Smooth muscle cell (in vitro differentiated cells): ENCODE data around the gene TFG. TPM values are rescaled to one million over a fixed set of nuclear protein-coding genes. Genes with fewer than 3 reads are reported as not detected.

Experiments
- DNase-seq: peaks from one replicate; lab custom pipeline; 2025; ENCODE audit not compliant: unreplicated experiment; lab: John Stamatoyannopoulos, UW
- H2AFZ ChIP-seq: fragments of 200-600 bp; sonication (generic); 2 replicates; pipeline ENCODE4 v1.6.0; 2016; ENCODE audit warnings: antibody characterized with exemption, low read depth, mild to moderate bottlenecking
- H3F3A ChIP-seq: fragments of 200-600 bp; sonication (generic); 2 replicates; pipeline ENCODE4 v1.6.0; 2017; ENCODE audit warnings: antibody characterized with exemption, low read depth
- H3K27ac ChIP-seq: fragments of 200-600 bp; sonication (generic); 2 replicates; pipeline ENCODE4 v1.5.1; 2016; ENCODE audit warnings: low read depth, mild to moderate bottlenecking
- H3K27me3 ChIP-seq: fragments of 200-600 bp; sonication (generic); 2 replicates; pipeline ENCODE4 v1.6.1; 2016; ENCODE audit warnings: low read depth, mild to moderate bottlenecking
- H3K36me3 ChIP-seq: fragments of 200-600 bp; sonication (generic); 2 replicates; pipeline ENCODE4 v1.5.1; 2016; ENCODE audit warnings: low read depth
- H3K4me1 ChIP-seq: fragments of 200-600 bp; sonication (generic); 2 replicates; pipeline ENCODE4 v1.5.1; 2016; ENCODE audit warnings: low read depth
- H3K4me2 ChIP-seq: fragments of 200-600 bp; sonication (generic); 2 replicates; pipeline ENCODE4 v1.6.0; 2016; ENCODE audit warnings: mild to moderate bottlenecking
- H3K4me3 ChIP-seq: fragments of 200-600 bp; sonication (generic); 2 replicates; pipeline ENCODE4 v1.5.1; 2016; ENCODE audit warnings: mild to moderate bottlenecking
- H3K79me2 ChIP-seq: fragments of 200-600 bp; sonication (generic); 2 replicates; pipeline ENCODE4 v1.6.0; 2016; ENCODE audit warnings: low read depth, mild to moderate bottlenecking
- H3K9ac ChIP-seq: fragments of 200-600 bp; sonication (generic); 2 replicates; pipeline ENCODE4 v1.6.0; 2016; ENCODE audit warnings: low read depth
- H3K9me3 ChIP-seq: fragments of 200-600 bp; sonication (generic); replicated peaks from 2 replicates; pipeline ENCODE4 v1.5.1; 2016; ENCODE audit warnings: low read depth
- H4K20me1 ChIP-seq: fragments of 200-600 bp; sonication (generic); 2 replicates; pipeline ENCODE4 v1.6.0; 2016; ENCODE audit warnings: low read depth
- CTCF ChIP-seq: fragments of 200-600 bp; sonication (generic); IDR thresholded peaks from 2 replicates; pipeline ENCODE4 v1.5.1; 2017; ENCODE audit warnings: borderline replicate concordance, mild to moderate bottlenecking, antibody characterized with exemption; ENCODE audit not compliant: insufficient read depth, poor library complexity, severe bottlenecking
- WGBS: methylation state at CpG from one replicate; pipeline ENCODE4 v1.1.7; 2016; ENCODE audit warnings: low lambda C conversion rate; 5-methylcytosine and 5-hydroxymethylcytosine counted together
- polyA plus RNA-seq: library from polyadenylated mRNA; unstranded; fragments of >200 nt; fragmentation: Nextera tagmentation; extraction: Ambion mirVana; gene quantifications from 2 replicates; pipeline ENCODE4 v1.2.1, GENCODE V29; 2016
- total RNA-seq: library from RNA; depleted of rRNA; stranded (reverse); fragments of >200 nt; gene quantifications from 2 replicates; pipeline ENCODE4 v1.2.3, GENCODE V29; 2014

Gene TFG
- total and polyA plus RNA-seq, 2 experiments from 2014 or later, result 205 to 246 TPM

- no peak overlapping the region for H3K4me3 ChIP-seq
- H2AFZ ChIP-seq, result no peak overlapping the region
- H3K36me3 ChIP-seq, result peaks cover 35% of the 10 kb centered on the region
- no peaks in the 10 kb centered on the region for H3K9me3 ChIP-seq
- H3K27me3 ChIP-seq, result no peaks in the 10 kb centered on the region
- H3K4me2 ChIP-seq, result no peak overlapping the region
- no peak overlapping the region for H3K9ac ChIP-seq
- no peak for TF ChIP-seq CTCF
- no peaks in the 10 kb centered on the region for H3K4me1 ChIP-seq
- 96% methylated on average over 3 of the region's 3 CpGs for WGBS
- no peak overlapping the region for H3K27ac ChIP-seq
- H3K79me2 ChIP-seq, result peaks cover 99% of the 10 kb centered on the region
- peaks cover 3% of the 10 kb centered on the region for H3F3A ChIP-seq
- H4K20me1 ChIP-seq, result peaks cover 100% of the 10 kb centered on the region
- no peak for DNase-seq
Observed at GRCh38 chr3:100725935-100726513, 16.7 kb downstream of the TFG start.

GRCh38 chr3:100726706-100727105 lies 17.4 kb downstream of the TFG start:
- no peak overlapping the region for H3K4me2 ChIP-seq
- DNase-seq, result no peak
- WGBS, result 97% methylated on average over 1 of the region's 1 CpG
- H3K27ac ChIP-seq, result peak overlapping the region; percentile 4
- H4K20me1 ChIP-seq, result peaks cover 100% of the 10 kb centered on the region
- TF ChIP-seq CTCF, result no peak
- H2AFZ ChIP-seq, result no peak overlapping the region
- H3K4me1 ChIP-seq, result no peaks in the 10 kb centered on the region
- peaks cover 98% of the 10 kb centered on the region for H3K79me2 ChIP-seq
- H3K36me3 ChIP-seq, result peaks cover 28% of the 10 kb centered on the region
- H3K9ac ChIP-seq, result no peak overlapping the region
- H3F3A ChIP-seq, result peaks cover 3% of the 10 kb centered on the region
- no peak overlapping the region for H3K4me3 ChIP-seq
- no peaks in the 10 kb centered on the region for H3K27me3 ChIP-seq
- no peaks in the 10 kb centered on the region for H3K9me3 ChIP-seq

- TF ChIP-seq CTCF, result no peak
- Histone ChIP-seq H3K4me3 (no peak overlapping the region), H2AFZ (no peak overlapping the region), H3K9ac (no peak overlapping the region), H3K4me2 (no peak overlapping the region), H3K36me3 (peaks cover 14% of the 10 kb centered on the region), H3F3A (peaks cover 3% of the 10 kb centered on the region), H3K27me3 (no peaks in the 10 kb centered on the region), H3K9me3 (no peaks in the 10 kb centered on the region), H3K4me1 (no peaks in the 10 kb centered on the region), H4K20me1 (peaks cover 100% of the 10 kb centered on the region), H3K79me2 (peaks cover 99% of the 10 kb centered on the region), H3K27ac (peak overlapping the region; percentile 34)
- 74% methylated on average over 3 of the region's 3 CpGs for WGBS
- no peak for DNase-seq
Observed at GRCh38 chr3:100730524-100730923, 21.2 kb downstream of the TFG start.

GRCh38 chr3:100732435-100732834 lies 23.1 kb downstream of the TFG start:
- Histone ChIP-seq H4K20me1 (peaks cover 100% of the 10 kb centered on the region), H3K9ac (no peak overlapping the region), H3K4me3 (no peak overlapping the region), H3K36me3 (peaks cover 28% of the 10 kb centered on the region), H3K4me1 (no peaks in the 10 kb centered on the region), H3F3A (peaks cover 3% of the 10 kb centered on the region), H3K4me2 (no peak overlapping the region), H3K79me2 (peaks cover 96% of the 10 kb centered on the region), H3K27me3 (no peaks in the 10 kb centered on the region), H3K9me3 (no peaks in the 10 kb centered on the region), H2AFZ (no peak overlapping the region), H3K27ac (no peak overlapping the region)
- 94% methylated on average over 3 of the region's 3 CpGs for WGBS
- no peak for DNase-seq
- TF ChIP-seq CTCF, result no peak
